ENCODE measurements around the gene ANKRD23. TPM values are rescaled to one million over a fixed set of nuclear protein-coding genes. Genes with fewer than 3 reads are reported as not detected.

ANKRD23 gene
- total and polyA plus RNA-seq, 2 of the 8 experiments (the other 6 are each of a cell fraction or from before 2014, with no cell fraction given) = 3.4 to 3.5 TPM

DNA sequence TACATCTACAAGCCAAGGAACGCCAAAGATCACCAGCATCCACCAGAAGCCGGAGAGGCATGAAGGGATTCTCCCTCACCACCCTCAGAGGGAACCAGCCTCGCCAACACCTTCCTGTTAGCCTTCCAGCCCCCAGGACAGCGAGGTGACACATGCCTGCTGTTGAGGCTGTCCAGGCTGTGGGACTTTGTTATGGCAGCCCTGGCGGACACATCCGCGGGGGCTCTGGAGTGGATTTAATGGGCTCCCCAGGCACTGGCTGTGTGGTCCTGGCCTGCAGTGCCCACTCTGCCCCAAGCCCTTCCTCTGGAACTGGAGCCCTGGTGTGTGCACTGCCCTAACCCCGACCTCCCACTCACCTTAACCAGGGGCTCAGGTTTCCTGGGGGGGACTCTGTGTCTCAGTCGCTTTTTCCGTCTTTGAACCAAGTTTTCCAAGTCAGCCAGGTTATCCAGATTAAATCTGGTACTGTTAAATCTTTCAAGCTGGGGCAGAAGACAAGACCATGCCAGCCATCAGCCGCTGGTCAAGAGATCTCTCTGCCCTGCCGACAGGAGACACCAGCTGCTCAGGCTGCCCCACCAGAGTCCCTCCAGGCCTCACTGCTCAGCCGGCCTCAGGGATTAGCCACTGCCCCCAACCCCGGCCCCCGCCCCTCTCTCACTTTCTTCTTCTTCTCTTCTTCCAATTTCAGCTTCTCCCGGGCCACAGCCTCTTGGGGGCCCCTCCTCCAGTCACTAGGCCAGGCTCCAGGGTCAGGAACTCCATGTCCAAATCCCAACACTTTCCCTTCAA, 1.9 kb downstream of the ANKRD23 start:
- Histone ChIP-seq H4K5ac (ENCODE audit: insufficient read length, low read depth, low read length) (no peak overlapping the region), H3K79me1 (ENCODE audit: low read depth, low read length) (peaks cover 4% of the 10 kb centered on the region; the same call in 1 of the 2 replicates), H3K4me1 (replicated peaks in 1 of 4; ENCODE audit: control insufficient read depth in 3 of 4, insufficient read depth in 4 of 4, low read length in 3 of 4) (peaks cover 0 to 3% (median 0%) of the 10 kb centered on the region in 4 experiments; a peak in 1 of 7 replicates), H4K8ac (ENCODE audit: extremely low read depth, insufficient read depth, low read length) (no peak overlapping the region), H3K23ac (ENCODE audit: insufficient read length) (no peak overlapping the region), H2BK15ac (ENCODE audit: low read length) (no peak overlapping the region), H3K79me2 (ENCODE audit: control insufficient read depth in 1 of 2, insufficient read depth in 2 of 2, low read length in 2 of 2) (no peaks in the 10 kb centered on the region), H3K9me3 (ENCODE audit: insufficient read depth in 2 of 2, low read depth in 1 of 2, low read length in 1 of 2) (no peaks in the 10 kb centered on the region), H3K18ac (ENCODE audit: extremely low read depth, low read length) (no peak overlapping the region), H3K23me2 (ENCODE audit: low read depth, low read length) (no peaks in the 10 kb centered on the region), H3K4ac (replicated peaks; ENCODE audit: insufficient read length, low read depth, low read length) (no peak overlapping the region), H2BK12ac (ENCODE audit: low read depth, low read length) (no peak overlapping the region), H3K9ac (replicated peaks in 1 of 4; ENCODE audit: extremely low read depth in 1 of 4, low read depth in 3 of 4, low read length in 3 of 4) (0 out of 7 replicates have a peak overlapping the region, but pooled peaks of 1 of the 4 experiments have one; percentile 32), H3K4me2 (ENCODE audit: insufficient read depth in 1 of 2, low read depth in 2 of 2, low read length in 2 of 2) (no peak overlapping the region), H3K56ac (replicated peaks; ENCODE audit: insufficient read length, low read depth, low read length) (no peak overlapping the region), H4K20me1 (replicated peaks in 1 of 2; ENCODE audit: control insufficient read depth in 1 of 2, insufficient read depth in 2 of 2, low read length in 2 of 2) (peaks cover 3 to 5% of the 10 kb centered on the region in 2 experiments), H4K91ac (replicated peaks; ENCODE audit: insufficient read length, low read length) (no peak overlapping the region), H2AK5ac (ENCODE audit: low read depth, low read length) (no peak overlapping the region), H2BK120ac (replicated peaks; ENCODE audit: low read depth, low read length) (no peak overlapping the region), H2BK20ac (ENCODE audit: low read length) (no peak overlapping the region), H3K36me3 (ENCODE audit: control insufficient read depth in 2 of 4, insufficient read depth in 4 of 4, low read length in 3 of 4) (peaks cover 0 to 10% (median 0%) of the 10 kb centered on the region in 4 experiments; a peak in 3 of 8 replicates), H3K4me3 (ENCODE audit: extremely low read depth in 1 of 4, insufficient read depth in 2 of 4, low read depth in 3 of 4, low read length in 4 of 4) (no peak overlapping the region), H3K14ac (ENCODE audit: insufficient read length) (no peak overlapping the region), H2AFZ (ENCODE audit: low read length) (no peak overlapping the region), H2BK5ac (ENCODE audit: low read depth, low read length) (no peak overlapping the region), H3K27me3 (replicated peaks in 1 of 4; ENCODE audit: control insufficient read depth in 3 of 4, extremely low read depth in 1 of 4, insufficient read depth in 3 of 4, low read length in 3 of 4) (no peaks in the 10 kb centered on the region), H3K27ac (ENCODE audit: low read depth, low read length) (no peak overlapping the region)
- WGBS, 2 experiments (ENCODE audit: extremely low coverage in 1 of 2, insufficient coverage in 1 of 2, insufficient read length in 1 of 2, insufficient replicate concordance in 2 of 2, low coverage in 1 of 2, low lambda C conversion rate in 2 of 2, missing lambda C conversion rate in 1 of 2) = 93% methylated on average over 11 of the region's 16 CpGs; no CpG with 5 or more reads in 1 of the 2 experiments
- TF ChIP-seq RFX5 (IDR thresholded peaks at IDR 0.05; ENCODE audit: borderline replicate concordance, low read depth, low read length) (no peak), CREB1 (IDR thresholded peaks at IDR 0.05) (no peak), POLR2A (IDR thresholded peaks at IDR 0.05; ENCODE audit: control extremely low read depth in 1 of 2, low read depth in 2 of 2, low read length in 2 of 2) (peak; percentile 14 to 50; a peak in 2 of 3 replicates), RNF2 (IDR thresholded peaks at IDR 0.05; ENCODE audit: borderline replicate concordance, low read depth, low read length, missing control alignments, poor library complexity, severe bottlenecking) (no peak), JUND (IDR thresholded peaks at IDR 0.05; ENCODE audit: low read length) (no peak), PHF8 (conservative IDR thresholded peaks at IDR 0.05; ENCODE audit: low read depth, low read length) (no peak), POLR2AphosphoS5 (IDR thresholded peaks at IDR 0.05; ENCODE audit: low read depth, low read length) (peak; percentile 33; the same call in 1 of the 2 replicates), SIRT6 (IDR thresholded peaks at IDR 0.05; ENCODE audit: low read length) (no peak), TEAD4 (IDR thresholded peaks at IDR 0.05; ENCODE audit: low read depth, low read length) (no peak), EP300 (IDR thresholded peaks at IDR 0.05; ENCODE audit: borderline replicate concordance in 1 of 2, low read depth in 2 of 2, low read length in 2 of 2) (no peak)
- TF ChIP-seq, protein P1, sequence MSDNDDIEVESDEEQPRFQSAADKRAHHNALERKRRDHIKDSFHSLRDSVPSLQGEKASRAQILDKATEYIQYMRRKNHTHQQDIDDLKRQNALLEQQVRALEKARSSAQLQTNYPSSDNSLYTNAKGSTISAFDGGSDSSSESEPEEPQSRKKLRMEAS (IDR thresholded peaks at IDR 0.05) = no peak
- POLR2A ChIA-PET (ENCODE audit: partially characterized antibody) = interaction anchor here (0.8 to 6.9 kb wide), 8 partner anchors 9 to 259 kb away, joined by 3 to 39 read pairs (median 4); partner anchors contain the start of gene ANKRD39
- CTCF ChIA-PET (ENCODE audit: partially characterized antibody) = interaction anchor here (0.7 to 2.3 kb wide), 11 partner anchors 9 to 336 kb away, joined by 3 to 10 read pairs (median 3); partner anchors contain the start of gene ANKRD39
- no peak for DNase-seq (ENCODE audit: low read depth in 1 of 2, low spot score in 2 of 2)
- FAIRE-seq = no peak

Data from H1 (cell line).